NCI-H2227 treated with DMSO at 0.1 percent for 48 hours (cell line): Measurements from ENCODE around the gene ZC3HAV1.
"Not testable (repeated sequence)": the region's sequence is repeated elsewhere in the genome, so short reads cannot be mapped to it uniquely, and the experiment has no call there.

Experiments used
- DNase-seq: peaks from one replicate; lab custom pipeline; 2025; lab: John Stamatoyannopoulos, UW

Gene ZC3HAV1

DNA sequence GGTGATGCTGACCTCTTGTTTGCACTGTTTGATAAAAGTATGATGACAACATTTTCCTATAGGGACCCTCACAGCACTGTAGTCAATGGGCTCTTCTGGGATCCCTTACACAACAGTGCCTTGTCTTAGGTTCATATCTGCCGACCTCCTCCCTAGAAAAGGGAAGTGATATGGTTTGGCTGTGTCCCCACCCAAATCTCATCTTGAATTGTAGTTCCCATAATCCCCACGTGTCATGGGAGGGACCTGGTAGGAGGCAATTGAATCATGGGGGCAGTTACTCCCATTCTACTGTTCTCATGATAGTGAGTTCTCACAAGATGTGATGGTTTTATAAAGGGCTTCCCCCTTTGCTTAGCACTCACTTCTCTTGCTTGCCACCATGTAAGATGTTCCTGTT, 23.1 kb downstream of the ZC3HAV1 start:
- no peak for DNase-seq

GRCh38 chr7:139084709-139085108, 24.8 kb downstream of the ZC3HAV1 start:
- DNase-seq = no peak

GRCh38 chr7:139081584-139081983, 27.9 kb downstream of the ZC3HAV1 start:
- no peak for DNase-seq

DNA sequence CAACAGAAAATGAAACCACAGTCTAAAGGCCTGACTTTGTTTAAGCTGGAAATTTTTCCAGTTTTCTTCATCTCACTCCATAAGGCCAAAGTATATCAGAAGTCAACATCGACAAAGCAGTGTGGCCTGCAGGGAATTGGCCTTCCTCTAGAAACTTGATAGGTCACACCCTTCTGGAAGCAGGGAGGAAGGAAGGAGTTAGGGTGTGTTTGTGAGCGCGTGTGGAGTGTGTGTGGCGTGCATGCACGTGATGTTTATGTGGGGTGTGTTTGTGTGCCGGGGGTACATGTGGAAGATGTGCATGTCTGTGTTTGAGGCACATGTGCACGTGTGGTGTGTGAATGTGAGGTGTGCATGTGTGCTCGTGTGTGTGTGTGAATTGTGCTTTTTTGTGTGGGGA, 28.6 kb downstream of the ZC3HAV1 start:
- DNase-seq = no peak

GRCh38 chr7:139079861-139080260, 29.7 kb downstream of the ZC3HAV1 start:
- DNase-seq = no peak

- no peak for DNase-seq
Measured at GRCh38 chr7:139078911-139079310, 30.6 kb downstream of the ZC3HAV1 start.

DNA sequence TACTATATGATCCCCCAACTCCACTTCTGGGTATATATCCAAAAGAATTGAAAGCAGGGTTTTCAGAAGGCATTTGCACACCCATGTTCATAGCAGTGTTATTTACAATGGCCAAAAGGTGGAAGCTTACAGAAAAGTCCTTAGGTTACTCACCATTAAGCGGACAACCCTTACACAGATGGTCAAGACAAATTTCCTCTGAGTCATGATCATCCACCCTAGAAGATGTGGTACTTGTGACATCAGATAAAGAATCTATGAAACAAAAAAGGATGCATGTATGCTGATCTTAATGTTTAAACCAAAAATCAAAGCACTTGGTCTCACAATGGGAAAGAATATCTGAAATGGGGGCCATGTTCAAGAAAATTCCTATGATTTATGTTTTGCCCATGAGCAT, 31.1 kb downstream of the ZC3HAV1 start:
- no peak for DNase-seq

DNA sequence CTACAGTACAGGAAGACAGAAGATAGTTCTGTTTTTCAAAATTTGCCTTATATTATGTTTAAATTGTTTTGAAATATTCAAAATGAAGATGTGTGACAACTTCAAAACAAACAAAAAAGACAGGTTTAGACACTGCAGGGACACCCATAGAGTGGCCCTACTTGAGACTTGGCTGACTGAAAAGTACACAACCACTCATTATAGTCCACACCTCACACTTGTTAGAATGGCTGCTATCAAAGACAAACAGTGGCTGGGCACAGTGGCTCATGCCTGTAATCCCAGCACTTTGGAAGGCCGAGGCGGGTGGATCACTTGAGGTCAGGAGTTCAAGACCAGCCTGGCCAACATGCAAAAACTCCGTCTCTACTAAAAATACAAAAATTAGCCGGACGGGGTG, 31.8 kb downstream of the ZC3HAV1 start:
- not testable (repeated sequence) for DNase-seq

GRCh38 chr7:139075871-139076686, 33.4 kb downstream of the ZC3HAV1 start:
- DNase-seq = no peak

DNA sequence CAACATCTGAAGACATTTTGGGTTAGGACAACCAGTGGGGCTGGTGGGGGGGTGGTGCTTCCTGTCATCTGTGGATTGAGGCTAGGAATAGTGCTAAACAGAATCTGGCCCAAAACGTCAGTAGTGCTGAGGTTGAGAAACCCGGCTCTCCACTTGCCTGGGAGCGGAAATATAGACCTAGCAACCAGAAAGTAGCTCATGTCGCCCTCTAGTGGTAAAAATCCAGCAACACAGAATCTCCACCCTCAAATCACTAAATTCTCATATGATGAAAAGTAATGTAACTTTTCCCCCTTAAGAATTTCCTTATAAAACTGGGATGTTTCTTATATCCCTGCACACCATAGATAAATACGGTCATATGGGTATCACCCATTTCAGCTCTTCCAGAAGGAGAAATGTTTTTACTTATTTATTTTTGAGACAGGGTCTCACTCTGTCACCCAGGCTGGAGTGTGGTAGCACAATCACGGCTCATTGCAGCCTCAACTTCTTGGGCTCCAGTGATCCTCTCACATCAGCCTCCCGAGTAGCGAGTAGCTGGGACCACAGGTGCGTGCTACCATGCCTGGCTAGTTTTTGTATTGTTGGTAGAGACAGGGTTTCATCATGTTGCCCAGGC, 34.4 kb downstream of the ZC3HAV1 start:
- DNase-seq = peak; percentile 81

- DNase-seq = no peak
Measured at GRCh38 chr7:139072796-139073195, 36.7 kb downstream of the ZC3HAV1 start.

DNA sequence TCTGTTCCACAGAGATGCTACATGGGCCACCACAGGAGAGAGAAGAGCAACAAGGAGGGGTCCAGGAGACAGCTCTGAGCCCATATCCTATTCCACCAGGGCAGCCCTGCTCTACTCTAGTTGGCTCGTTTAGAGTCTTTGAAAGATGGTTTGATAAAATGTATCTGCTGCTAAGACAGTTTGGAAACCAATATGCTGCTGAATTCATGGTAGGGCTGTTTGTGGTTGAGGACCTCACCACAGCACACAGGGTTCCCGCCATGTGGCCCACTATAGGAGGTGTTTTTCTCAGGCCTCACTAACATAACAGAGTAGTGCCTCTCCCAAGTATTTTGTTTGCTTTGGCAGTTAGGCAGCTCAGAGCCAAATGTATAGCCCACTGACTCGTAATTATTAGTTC, 37.8 kb downstream of the ZC3HAV1 start:
- no peak for DNase-seq

- DNase-seq = no peak
Measured at GRCh38 chr7:139068544-139069399, 40.7 kb downstream of the ZC3HAV1 start.

DNA sequence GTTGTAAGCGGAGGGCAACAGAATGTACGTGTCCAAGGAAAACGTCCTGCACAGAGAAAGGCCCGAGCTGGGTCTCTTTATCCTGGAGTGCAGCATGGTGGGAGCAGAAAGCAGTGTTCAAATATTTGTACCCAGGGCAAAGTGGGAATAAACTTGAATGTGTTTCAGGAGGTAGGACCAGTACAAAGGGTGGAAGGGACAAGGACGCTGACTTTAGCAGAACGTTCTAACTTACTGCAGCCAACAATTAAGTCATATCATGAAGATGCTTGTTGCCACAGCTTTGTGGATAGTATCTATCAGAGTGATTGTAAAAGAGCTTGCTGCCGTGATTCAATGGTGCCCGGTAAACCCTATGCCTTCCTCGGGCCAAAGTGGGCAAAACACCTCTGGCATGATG, 43.2 kb downstream of the ZC3HAV1 start:
- DNase-seq = no peak

DNA sequence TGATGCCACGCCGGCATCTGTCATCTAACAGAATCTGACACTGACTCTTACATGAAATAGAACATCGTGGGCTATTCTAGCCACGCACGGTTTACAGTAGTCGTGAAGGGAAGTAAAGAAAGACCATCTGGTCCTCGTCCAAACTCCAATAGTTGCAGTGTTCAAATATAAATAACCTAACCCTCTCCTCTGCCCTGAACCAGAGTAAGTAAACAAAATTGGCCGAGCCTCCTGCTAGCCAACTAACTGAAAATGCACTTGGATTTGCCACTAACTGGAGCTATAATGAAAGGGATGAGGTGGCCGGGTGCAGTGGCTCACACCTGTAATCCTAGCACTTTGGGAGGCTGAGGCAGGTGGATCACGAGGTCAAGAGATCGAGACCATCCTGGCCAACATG, 44.2 kb downstream of the ZC3HAV1 start:
- DNase-seq = no peak

GRCh38 chr7:139061416-139061815, 48.1 kb downstream of the ZC3HAV1 start:
- no peak for DNase-seq

GRCh38 chr7:139060695-139061237, 48.8 kb downstream of the ZC3HAV1 start:
- no peak for DNase-seq

- no peak for DNase-seq
Measured at GRCh38 chr7:139059905-139060304, 49.6 kb downstream of the ZC3HAV1 start.

DNA sequence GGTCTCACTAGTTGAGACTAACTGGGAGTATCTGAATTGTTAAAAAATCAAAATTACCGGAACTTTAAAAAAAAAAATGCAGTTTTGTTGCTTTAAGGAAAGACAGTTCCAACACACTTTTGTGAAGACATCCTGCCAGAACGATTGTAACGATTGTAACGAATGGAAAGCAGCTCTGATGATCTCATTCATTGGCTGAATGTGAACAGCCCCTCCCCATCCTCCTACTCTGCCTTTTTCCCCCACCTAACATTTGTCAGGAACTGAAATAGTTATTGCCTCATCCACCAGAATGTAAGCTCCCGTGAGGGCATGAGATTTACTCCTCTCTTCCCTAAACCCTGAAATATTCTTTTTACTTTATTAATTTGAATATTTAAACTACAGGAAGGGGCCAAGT, 50.6 kb downstream of the ZC3HAV1 start:
- no peak for DNase-seq

DNA sequence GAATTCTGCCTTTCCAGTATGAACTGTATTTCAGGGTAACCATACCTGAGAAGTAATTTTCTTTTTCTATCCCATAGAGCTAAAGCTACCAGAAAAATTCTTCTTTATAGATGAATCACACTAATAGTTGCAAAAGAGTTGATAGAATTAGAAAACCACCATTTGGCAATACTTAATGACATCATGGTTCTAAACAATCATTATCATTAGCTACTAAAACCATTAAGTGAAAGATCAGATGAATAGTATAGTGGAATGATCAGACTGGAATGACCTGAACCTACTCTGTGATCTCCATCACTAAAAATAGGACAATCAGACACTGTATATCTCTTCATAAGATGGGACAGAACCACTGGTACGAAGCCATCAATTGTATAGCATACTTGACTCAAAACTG, 53.8 kb downstream of the ZC3HAV1 start:
- DNase-seq = no peak

DNA sequence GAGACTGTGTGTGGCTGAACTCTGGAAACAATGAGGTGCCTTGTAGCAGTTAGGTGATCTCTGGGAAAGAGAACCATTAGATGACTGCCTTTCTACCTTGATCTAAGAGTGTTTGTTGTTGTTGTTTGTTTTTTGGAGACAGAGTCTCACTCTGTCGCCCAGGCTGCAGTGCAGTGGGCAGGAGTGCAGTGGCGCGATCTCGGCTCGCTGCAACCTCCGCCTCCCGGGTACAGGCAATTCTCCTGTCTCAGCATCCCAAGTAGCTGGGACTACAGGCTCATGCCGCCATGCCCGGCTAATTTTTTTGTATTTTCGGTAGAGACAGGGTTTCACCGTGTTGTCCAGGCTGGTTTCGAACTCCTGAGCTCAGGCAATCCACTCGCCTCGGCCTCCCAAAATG, 54.9 kb downstream of the ZC3HAV1 start:
- not testable (repeated sequence) for DNase-seq

DNA sequence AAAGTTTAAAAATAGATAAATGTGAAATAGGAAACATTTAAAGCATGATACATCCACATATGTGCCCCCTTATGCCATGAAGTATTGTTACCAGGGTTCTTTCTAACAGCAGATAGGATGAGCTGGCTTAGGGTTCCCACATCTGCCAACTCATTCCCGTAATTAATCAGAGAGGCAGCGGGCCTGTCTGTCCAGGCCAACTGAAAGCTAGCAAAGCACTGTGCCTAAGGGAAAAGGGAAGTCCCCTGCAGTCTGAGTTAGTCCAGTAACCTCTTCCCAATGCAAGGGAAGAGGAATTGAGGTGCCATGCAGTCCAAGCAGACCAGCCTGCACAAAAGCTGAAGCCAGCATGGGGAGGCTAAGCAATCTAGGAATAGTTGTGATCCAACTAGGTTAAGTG, 55.4 kb downstream of the ZC3HAV1 start:
- no peak for DNase-seq

DNA sequence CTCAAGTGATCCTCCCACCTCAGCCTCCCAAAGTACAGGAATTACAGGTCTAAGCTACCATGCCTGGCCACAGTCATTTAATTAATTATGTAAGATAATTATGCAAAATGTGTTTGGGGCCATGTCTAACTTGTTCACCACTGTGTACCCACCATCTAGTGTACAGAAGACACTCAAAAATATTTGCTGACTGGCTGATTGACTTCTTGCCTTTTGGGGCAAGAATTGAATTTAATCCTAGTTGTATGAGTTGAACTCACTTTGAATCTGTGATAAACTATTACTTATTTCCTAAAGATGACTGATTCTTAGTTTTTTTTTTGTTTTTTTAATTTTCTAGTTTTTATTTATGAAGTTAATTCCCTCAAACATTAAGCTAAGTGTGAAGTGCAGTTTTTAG, 57.9 kb downstream of the ZC3HAV1 start:
- DNase-seq = no peak
